Stimulated activated CD4-positive, alpha-beta T cell treated with anti-CD3 and anti-CD28 coated beads, Interleukin-2, amount 100 ng/mL, for 4 hours (primary cell): Measurements from ENCODE around the gene TIMM22.
"Not testable (repeated sequence)": the region's sequence is repeated elsewhere in the genome, so short reads cannot be mapped to it uniquely, and the experiment has no call there.

ENCODE experiments used
- DNase-seq: peaks from one replicate; pipeline ENCODE4 v3.0.0-alpha.2; 2020; ENCODE audit warnings: low read depth

TIMM22 gene

GRCh38 chr17:973053-973452 lies 23.9 kb upstream of the TIMM22 start:
- no peak for DNase-seq

GRCh38 chr17:974778-975177 lies 22.2 kb upstream of the TIMM22 start:
- DNase-seq, result not testable (repeated sequence)

GRCh38 chr17:975371-975915 lies 21.5 kb upstream of the TIMM22 start:
- no peak for DNase-seq

- no peak for DNase-seq
These were observed 20.6 kb upstream of the TIMM22 start for GRCh38 chr17:976312-976711.

- no peak for DNase-seq
These were observed 19.8 kb upstream of the TIMM22 start for GRCh38 chr17:977166-977565.

GRCh38 chr17:978103-979093 lies 18.5 kb upstream of the TIMM22 start:
- no peak for DNase-seq

GRCh38 chr17:979212-979538 lies 17.8 kb upstream of the TIMM22 start:
- no peak for DNase-seq

GRCh38 chr17:979539-980405 lies 17.2 kb upstream of the TIMM22 start, which contains the start of gene NXN:
TSS of gene NXN (minus strand) at chr17:979776.
- peak; percentile 83 for DNase-seq

GRCh38 chr17:980406-981291 lies 16.3 kb upstream of the TIMM22 start:
- peak; percentile 68 for DNase-seq

GRCh38 chr17:981292-981658 lies 15.7 kb upstream of the TIMM22 start:
- no peak for DNase-seq

- DNase-seq, result no peak
These were observed 13.0 kb upstream of the TIMM22 start for GRCh38 chr17:983921-984320.

- no peak for DNase-seq
These were observed 10.5 kb upstream of the TIMM22 start for GRCh38 chr17:986322-986929.

- no peak for DNase-seq
These were observed 9.0 kb upstream of the TIMM22 start for GRCh38 chr17:987931-988330.

GRCh38 chr17:988561-988960 lies 8.4 kb upstream of the TIMM22 start:
- no peak for DNase-seq

GRCh38 chr17:992933-993332 lies 4.0 kb upstream of the TIMM22 start:
- DNase-seq, result no peak

- DNase-seq, result not testable (repeated sequence)
These were observed 1.6 kb upstream of the TIMM22 start for GRCh38 chr17:995324-995723.

GRCh38 chr17:998111-998510 lies 1.2 kb downstream of the TIMM22 start:
- DNase-seq, result no peak

GRCh38 chr17:1000597-1001461 lies 3.9 kb downstream of the TIMM22 start:
- DNase-seq, result no peak

GRCh38 chr17:1001640-1002411 lies 4.9 kb downstream of the TIMM22 start:
- DNase-seq, result no peak

GRCh38 chr17:1002412-1002753 lies 5.5 kb downstream of the TIMM22 start:
- DNase-seq, result no peak
